BJ (cell line): ENCODE measurements around the gene SHISAL1. TPM values are rescaled to one million over a fixed set of nuclear protein-coding genes. Genes with fewer than 3 reads are reported as not detected.
A peak's percentile ranks its signal among the peaks of the same experiment; 100 is the strongest.

ENCODE experiments used
- CTCF ChIA-PET: fragments of 350-600 bp; formaldehyde crosslinking; extraction: SDS; loops from one replicate; lab custom pipeline; 2021; ENCODE audit warnings: antibody characterized with exemption, inconsistent platforms; lab: Yijun Ruan, JAX
- POLR2A ChIA-PET: fragments of 300-600 bp; sonication (Branson Sonifier 250); formaldehyde crosslinking; extraction: SDS; loops from one replicate; lab custom pipeline; 2021; ENCODE audit warnings: antibody characterized with exemption; lab: Charles Lee
- DNase-seq: peaks from one replicate; pipeline ENCODE4 v3.0.0-alpha.2; 2011; ENCODE audit warnings: low read depth
- H3K27me3 ChIP-seq: 2 replicates; pipeline ENCODE4 v1.6.0; 2011; ENCODE audit warnings: low read length; ENCODE audit not compliant: control insufficient read depth, insufficient read depth
- H3K36me3 ChIP-seq: 2 replicates; pipeline ENCODE4 v1.5.1; 2011; ENCODE audit warnings: low read length; ENCODE audit not compliant: control insufficient read depth, insufficient read depth
- H3K4me3 ChIP-seq: 2 replicates; pipeline ENCODE4 v1.5.1; 2011; ENCODE audit warnings: low read depth, mild to moderate bottlenecking, control low read depth, low read length
- CTCF ChIP-seq: IDR thresholded peaks from 2 replicates; pipeline ENCODE4 v1.5.1; 2011; ENCODE audit warnings: low read depth, mild to moderate bottlenecking, control low read depth, inconsistent platforms, low read length, moderate library complexity; ENCODE audit not compliant: insufficient read depth
- polyA plus RNA-seq: library from polyadenylated mRNA; depleted of rRNA; stranded (reverse); fragments of >200 nt; gene quantifications from 2 replicates; pipeline ENCODE4 v1.2.3, GENCODE V29; 2011

The SHISAL1 gene
- polyA plus RNA-seq, 1 experiment, result 0.34 TPM

- TF ChIP-seq CTCF, result no peak
- ChIA-PET POLR2A (no interaction called here), CTCF (interaction anchor here (0.6 to 1.7 kb wide), 2 partner anchors 9 to 211 kb away, joined by 4 read pairs; no protein-coding TSS in a partner anchor)
- no peaks in the 10 kb centered on the region; the same call in 1 of the 2 replicates for H3K27me3 ChIP-seq
- no peak overlapping the region for H3K4me3 ChIP-seq
- H3K36me3 ChIP-seq, result no peaks in the 10 kb centered on the region
- no peak for DNase-seq
Observed at GRCh38 chr22:44354288-44354687, 41.5 kb upstream of the SHISAL1 start.

- TF ChIP-seq CTCF, result no peak
- H3K4me3 ChIP-seq, result no peak overlapping the region
- no peaks in the 10 kb centered on the region for H3K36me3 ChIP-seq
- H3K27me3 ChIP-seq, result peaks cover 4% of the 10 kb centered on the region
- no peak for DNase-seq
- ChIA-PET CTCF (interaction anchor here (1.4 kb wide), 1 partner anchor 360 kb away, joined by 3 read pairs; no protein-coding TSS in a partner anchor), POLR2A (no interaction called here)
Observed at GRCh38 chr22:44353041-44353440, 40.3 kb upstream of the SHISAL1 start.

- POLR2A ChIA-PET, result no interaction called here
- Histone ChIP-seq H3K27me3 (peaks cover 5% of the 10 kb centered on the region), H3K36me3 (no peaks in the 10 kb centered on the region), H3K4me3 (no peak overlapping the region)
- no peak for TF ChIP-seq CTCF
- no peak for DNase-seq
- CTCF ChIA-PET, result interaction anchor here (1.4 kb wide), 1 partner anchor 359 kb away, joined by 3 read pairs; no protein-coding TSS in a partner anchor
Observed at GRCh38 chr22:44352378-44353035, 39.8 kb upstream of the SHISAL1 start.

GRCh38 chr22:44351685-44352377, 39.1 kb upstream of the SHISAL1 start:
- Histone ChIP-seq H3K27me3 (peaks cover 5% of the 10 kb centered on the region), H3K36me3 (no peaks in the 10 kb centered on the region), H3K4me3 (no peak overlapping the region)
- peak; percentile 71 for DNase-seq
- ChIA-PET POLR2A (no interaction called here), CTCF (interaction anchor here (1.3 to 1.4 kb wide), 2 partner anchors 11 to 359 kb away, joined by 3 read pairs; no protein-coding TSS in a partner anchor)
- TF ChIP-seq CTCF, result 0 out of 2 replicates have a peak, but pooled peaks have one; percentile 22

- CTCF ChIA-PET, result interaction anchor here (1.3 kb wide), 1 partner anchor 10 kb away, joined by 3 read pairs; no protein-coding TSS in a partner anchor
- POLR2A ChIA-PET, result no interaction called here
Observed at GRCh38 chr22:44351037-44351436, 38.3 kb upstream of the SHISAL1 start.

More at GRCh38 chr22:44351037-44351436, 38.3 kb upstream of the SHISAL1 start:
- no peak for TF ChIP-seq CTCF
- H3K4me3 ChIP-seq, result no peak overlapping the region
- DNase-seq, result no peak
- H3K27me3 ChIP-seq, result peaks cover 5% of the 10 kb centered on the region
- no peaks in the 10 kb centered on the region for H3K36me3 ChIP-seq
